Fibroblast of lung (primary cell): ENCODE measurements around the gene LILRA5.

Source experiments
- EZH2 ChIP-seq: IDR thresholded peaks from 2 replicates; pipeline ENCODE4 v1.5.1; 2012; ENCODE audit warnings: low read length, control low read depth, mild to moderate bottlenecking; ENCODE audit errors: missing control alignments
- TF ChIP-seq, protein P1 (sequence below), 2 donors: IDR thresholded peaks in 1 of 2; conservative IDR thresholded peaks in 1 of 2; 1 replicate in 1 of 2; 2 replicates in 1 of 2; pipeline ENCODE4 v1.5.1; 2011 to 2012; ENCODE audit warnings: low read length in 2 of 2, control low read depth in 1 of 2, inconsistent platforms in 1 of 2, low read depth in 1 of 2, mild to moderate bottlenecking in 1 of 2

DNA sequence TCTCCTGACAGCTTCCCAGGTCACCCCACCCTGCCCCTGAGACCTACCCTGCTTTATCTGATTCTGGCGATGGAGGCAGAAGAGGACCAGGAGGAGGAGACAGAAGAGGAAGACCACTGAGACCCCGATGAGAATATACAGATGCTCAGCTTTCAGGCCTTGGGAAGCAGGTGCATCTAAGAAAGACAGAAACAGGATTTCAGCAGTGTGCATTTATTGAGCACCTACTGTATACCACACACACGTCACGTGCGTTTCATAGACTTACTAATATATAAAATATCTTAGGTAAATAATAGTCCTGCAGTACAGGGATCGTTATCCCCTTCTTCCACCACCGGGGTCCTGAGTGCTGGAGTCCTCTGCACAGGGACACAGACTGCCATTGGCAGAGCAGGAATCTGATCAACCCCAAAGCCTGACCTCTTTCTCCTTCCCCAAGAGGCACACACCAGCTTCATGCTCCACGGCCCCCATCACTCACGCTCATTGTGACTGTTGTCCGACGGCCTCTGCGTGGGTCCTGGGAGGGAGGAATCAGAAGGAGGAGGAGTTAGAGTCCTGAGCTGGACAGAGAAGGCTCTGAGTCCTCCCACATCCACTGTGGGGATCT, 43.6 kb upstream of the LILRA5 start:
- TF ChIP-seq, protein P1, sequence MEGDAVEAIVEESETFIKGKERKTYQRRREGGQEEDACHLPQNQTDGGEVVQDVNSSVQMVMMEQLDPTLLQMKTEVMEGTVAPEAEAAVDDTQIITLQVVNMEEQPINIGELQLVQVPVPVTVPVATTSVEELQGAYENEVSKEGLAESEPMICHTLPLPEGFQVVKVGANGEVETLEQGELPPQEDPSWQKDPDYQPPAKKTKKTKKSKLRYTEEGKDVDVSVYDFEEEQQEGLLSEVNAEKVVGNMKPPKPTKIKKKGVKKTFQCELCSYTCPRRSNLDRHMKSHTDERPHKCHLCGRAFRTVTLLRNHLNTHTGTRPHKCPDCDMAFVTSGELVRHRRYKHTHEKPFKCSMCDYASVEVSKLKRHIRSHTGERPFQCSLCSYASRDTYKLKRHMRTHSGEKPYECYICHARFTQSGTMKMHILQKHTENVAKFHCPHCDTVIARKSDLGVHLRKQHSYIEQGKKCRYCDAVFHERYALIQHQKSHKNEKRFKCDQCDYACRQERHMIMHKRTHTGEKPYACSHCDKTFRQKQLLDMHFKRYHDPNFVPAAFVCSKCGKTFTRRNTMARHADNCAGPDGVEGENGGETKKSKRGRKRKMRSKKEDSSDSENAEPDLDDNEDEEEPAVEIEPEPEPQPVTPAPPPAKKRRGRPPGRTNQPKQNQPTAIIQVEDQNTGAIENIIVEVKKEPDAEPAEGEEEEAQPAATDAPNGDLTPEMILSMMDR (conservative IDR thresholded peaks at IDR 0.05 in 1 of 2, IDR thresholded peaks at IDR 0.05 in 1 of 2; ENCODE audit: low read depth in 1 of 2, low read length in 2 of 2) = no peak
- TF ChIP-seq EZH2 = no peak
